Measurements from ENCODE around the gene CATSPER4.

GRCh38 chr1:26158271-26158907, 32.0 kb upstream of the CATSPER4 start:
- no peak for TF ChIP-seq POLR2A (IDR thresholded peaks at IDR 0.05; ENCODE audit: low read depth, low read length)
- TF ChIP-seq SPI1 (IDR thresholded peaks at IDR 0.05; ENCODE audit: low read depth, low read length), result no peak
- TF ChIP-seq POU2F2 (IDR thresholded peaks at IDR 0.05; ENCODE audit: low read depth, low read length), result no peak
- TF ChIP-seq TAF1 (IDR thresholded peaks at IDR 0.05; ENCODE audit: low read depth, low read length), result no peak
